ENCODE measurements around the gene NR3C2.
A peak's percentile ranks its signal among the peaks of the same experiment; 100 is the strongest.

Gene NR3C2

GRCh38 chr4:148056879-148057278, 385.3 kb downstream of the NR3C2 start:
- peak in 35 of 56 donors; percentile 4 to 75 (median 27) for DNase-seq

- DNase-seq, result no peak
Observed at GRCh38 chr4:148055844-148056243, 386.4 kb downstream of the NR3C2 start.

GRCh38 chr4:148054275-148054674, 387.9 kb downstream of the NR3C2 start:
- no peak for DNase-seq

GRCh38 chr4:148053298-148054003, 388.8 kb downstream of the NR3C2 start:
- DNase-seq, result no peak

- no peak for DNase-seq
Observed at GRCh38 chr4:148052448-148052847, 389.8 kb downstream of the NR3C2 start.

- no peak for DNase-seq
Observed at GRCh38 chr4:148051403-148051802, 390.8 kb downstream of the NR3C2 start.

GRCh38 chr4:148048598-148048997, 393.6 kb downstream of the NR3C2 start:
- no peak for DNase-seq

GRCh38 chr4:148044912-148045352, 397.3 kb downstream of the NR3C2 start:
- DNase-seq, result no peak

- DNase-seq, result peak in 16 of 56 donors; percentile 3 to 48 (median 20)
Observed at GRCh38 chr4:148044089-148044911, 397.9 kb downstream of the NR3C2 start.

GRCh38 chr4:148041606-148042329, 400.4 kb downstream of the NR3C2 start:
- no peak for DNase-seq

- DNase-seq, result no peak
Observed at GRCh38 chr4:148034813-148035212, 407.4 kb downstream of the NR3C2 start.

- no peak for DNase-seq
Observed at GRCh38 chr4:148030193-148030873, 411.9 kb downstream of the NR3C2 start.

GRCh38 chr4:148029781-148030180, 412.4 kb downstream of the NR3C2 start:
- DNase-seq, result no peak
